Colonic mucosa (tissue), 4 donors: ENCODE results near the gene PHKG2. TPM values are rescaled to one million over a fixed set of nuclear protein-coding genes. Genes with fewer than 3 reads are reported as not detected.
A peak's percentile ranks its signal among the peaks of the same experiment; 100 is the strongest.

Experiments
- DNase-seq: peaks from one replicate; pipeline ENCODE4 v3.0.0-alpha.2; 2020
- H3K27ac ChIP-seq: fragments of 200-600 bp; one replicate; pipeline ENCODE4 v1.8.0; 2021
- H3K27me3 ChIP-seq: fragments of 200-600 bp; one replicate; pipeline ENCODE4 v1.8.0; 2021
- H3K36me3 ChIP-seq: fragments of 200-600 bp; one replicate; pipeline ENCODE4 v1.8.0; 2021
- H3K4me1 ChIP-seq: fragments of 200-600 bp; one replicate; pipeline ENCODE4 v1.8.0; 2021; ENCODE audit warnings: mild to moderate bottlenecking
- H3K4me3 ChIP-seq: fragments of 200-600 bp; one replicate; pipeline ENCODE4 v1.8.0; 2021
- H3K9ac ChIP-seq, 2 donors: one replicate each; pipeline ENCODE4 v1.7.0; 2013; ENCODE audit warnings: control low read depth in 2 of 2, low read depth in 2 of 2, low read length in 2 of 2
- H3K9me3 ChIP-seq: fragments of 200-600 bp; one replicate; pipeline ENCODE4 v1.8.0; 2021
- CTCF ChIP-seq: fragments of 200-600 bp; IDR thresholded peaks from one replicate; pipeline ENCODE4 v1.8.0; 2022; ENCODE audit warnings: antibody characterized with exemption, mild to moderate bottlenecking
- intact Hi-C: fragments of 100-400 bp; cut with DNase I; formaldehyde crosslinking; loops from one replicate; pipeline ENCODE4 v1.14.1; 2022
- total RNA-seq, 2 donors: library from RNA; stranded (reverse); fragmentation: NEBNext Ultra II Directional in 1 of 2; extraction: Animal tissue kit (Norgen Biotek cat#: 25700) in 1 of 2; gene quantifications; one replicate each; pipeline ENCODE4 v1.2.1, GENCODE V29; 2021
- donor health status: healthy.
- donor health status: DM: no; HTN: no; CAD: no.
- donor health status: DM: no; HTN: no; CAD: no.

PHKG2 gene
- total RNA-seq, 2 donors from 2014 or later, result 33.6 to 47.8 TPM

DNA sequence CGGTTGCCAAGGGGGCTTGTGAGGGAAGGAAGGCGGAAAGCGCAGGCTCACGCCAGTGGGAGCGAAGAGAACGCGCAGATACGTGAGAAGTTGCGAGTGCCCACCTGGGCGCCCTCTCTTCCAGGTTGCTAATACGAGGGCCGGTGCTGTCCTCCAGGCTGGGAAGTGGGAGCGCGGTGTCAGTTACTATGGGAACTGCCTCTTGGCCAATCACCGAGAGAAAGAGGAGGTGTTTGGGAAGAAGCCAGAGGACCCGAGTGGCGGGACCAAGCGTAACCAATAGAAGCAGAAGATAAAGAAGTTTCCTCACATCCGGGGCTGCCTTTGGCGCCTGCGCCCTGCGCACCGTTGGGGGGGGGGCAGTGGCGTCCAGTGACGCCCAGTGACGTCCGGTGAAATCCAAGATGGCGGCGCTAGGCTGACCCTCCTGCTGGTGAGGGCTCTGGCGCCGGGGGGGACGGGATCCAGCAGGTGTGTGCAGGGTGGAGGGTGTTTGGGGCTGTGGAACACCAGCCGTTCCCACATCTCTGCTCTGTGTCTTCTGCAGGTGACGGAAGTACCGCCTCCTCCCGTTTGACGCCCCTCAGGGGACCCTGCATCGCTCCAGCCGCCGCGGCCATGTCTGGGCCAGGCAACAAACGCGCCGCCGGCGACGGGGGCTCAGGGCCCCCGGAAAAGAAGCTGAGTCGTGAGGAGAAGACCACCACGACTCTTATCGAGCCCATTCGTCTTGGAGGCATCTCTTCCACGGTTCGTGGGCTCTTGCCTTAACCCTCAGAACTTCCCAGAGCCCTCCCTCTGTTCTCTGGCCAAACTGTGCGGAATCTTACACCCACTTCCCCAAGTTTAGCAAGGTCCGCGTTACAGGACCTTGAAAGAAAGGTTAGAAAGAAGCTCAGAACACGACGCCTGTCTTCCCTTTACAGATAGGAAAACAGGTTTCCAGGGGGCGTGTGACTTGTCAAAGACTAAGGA lies 14.0 kb downstream of the PHKG2 start, which contains the start of the genes CFAP119 and RNF40:
TSS of gene CFAP119 (minus strand) at position 135 of the 975 bp plus-strand sequence. CDS start 314 bp downstream, outside the sequence.
TSS of gene RNF40 (plus strand) at position 395 of the 975 bp plus-strand sequence. CDS start at position 619, 224 bp downstream.
- H3K36me3 ChIP-seq, result peaks cover 28% of the 10 kb centered on the region
- no peak for TF ChIP-seq CTCF
- peak within 1 kb of the TSS; percentile 75 for H3K4me3 ChIP-seq
- intact Hi-C loops, result no loop called here
- no peaks in the 10 kb centered on the region for H3K27me3 ChIP-seq
- H3K9me3 ChIP-seq, result no peaks in the 10 kb centered on the region
- peak within 1 kb of the TSS; percentile 81 for H3K27ac ChIP-seq
- peak within 1 kb of the TSS; percentile 91 to 92 for H3K9ac ChIP-seq
- DNase-seq, result peak; percentile 97
- H3K4me1 ChIP-seq, result peaks cover 12% of the 10 kb centered on the region

DNA sequence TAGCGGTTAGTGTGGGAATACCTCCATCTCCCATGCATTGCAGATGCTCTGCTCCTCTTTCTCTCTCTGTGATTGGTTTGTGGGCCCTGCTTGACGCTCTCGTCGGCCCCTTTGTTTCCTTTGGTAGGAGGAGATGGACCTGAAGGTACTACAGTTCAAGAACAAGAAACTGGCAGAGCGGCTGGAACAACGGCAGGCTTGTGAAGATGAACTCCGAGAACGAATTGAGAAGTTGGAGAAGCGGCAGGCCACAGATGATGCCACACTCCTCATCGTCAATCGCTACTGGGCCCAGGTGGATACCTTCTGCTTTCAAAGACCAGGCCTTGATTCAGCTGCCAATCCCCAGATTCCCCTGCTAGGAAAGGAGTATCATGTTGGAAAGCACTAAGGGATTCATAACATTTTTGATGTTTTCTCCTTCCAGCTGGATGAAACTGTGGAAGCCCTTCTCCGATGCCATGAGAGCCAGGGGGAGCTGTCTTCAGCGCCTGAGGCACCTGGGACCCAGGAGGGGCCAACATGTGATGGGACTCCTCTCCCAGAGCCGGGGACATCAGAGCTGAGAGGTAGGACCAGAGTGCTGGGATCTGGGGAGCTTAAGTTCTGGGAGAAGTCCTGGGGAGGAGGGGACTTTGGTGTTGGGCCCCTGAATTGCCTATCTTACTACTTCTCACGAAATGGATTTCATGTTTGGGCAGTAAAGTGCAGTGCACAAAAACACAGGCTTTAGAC lies 14.9 kb downstream of the PHKG2 start:
- Histone ChIP-seq H3K9me3 (no peaks in the 10 kb centered on the region), H3K4me3 (peak overlapping the region; percentile 75), H3K27ac (peak overlapping the region; percentile 81), H3K27me3 (no peaks in the 10 kb centered on the region), H3K4me1 (peaks cover 12% of the 10 kb centered on the region), H3K36me3 (peaks cover 34% of the 10 kb centered on the region), H3K9ac (peak overlapping the region; percentile 91 to 92)
- DNase-seq, result no peak
- intact Hi-C loops, result no loop called here
- TF ChIP-seq CTCF, result no peak

- peaks cover 41% of the 10 kb centered on the region for H3K36me3 ChIP-seq
- TF ChIP-seq CTCF, result no peak
- no peak overlapping the region for H3K9ac ChIP-seq
- no peaks in the 10 kb centered on the region for H3K27me3 ChIP-seq
- intact Hi-C loops, result no loop called here
- no peak for DNase-seq
- H3K9me3 ChIP-seq, result no peaks in the 10 kb centered on the region
- no peak overlapping the region for H3K27ac ChIP-seq
- H3K4me1 ChIP-seq, result peaks cover 12% of the 10 kb centered on the region
- no peak overlapping the region for H3K4me3 ChIP-seq
Observed at GRCh38 chr16:30764086-30764485, 15.9 kb downstream of the PHKG2 start.

DNA sequence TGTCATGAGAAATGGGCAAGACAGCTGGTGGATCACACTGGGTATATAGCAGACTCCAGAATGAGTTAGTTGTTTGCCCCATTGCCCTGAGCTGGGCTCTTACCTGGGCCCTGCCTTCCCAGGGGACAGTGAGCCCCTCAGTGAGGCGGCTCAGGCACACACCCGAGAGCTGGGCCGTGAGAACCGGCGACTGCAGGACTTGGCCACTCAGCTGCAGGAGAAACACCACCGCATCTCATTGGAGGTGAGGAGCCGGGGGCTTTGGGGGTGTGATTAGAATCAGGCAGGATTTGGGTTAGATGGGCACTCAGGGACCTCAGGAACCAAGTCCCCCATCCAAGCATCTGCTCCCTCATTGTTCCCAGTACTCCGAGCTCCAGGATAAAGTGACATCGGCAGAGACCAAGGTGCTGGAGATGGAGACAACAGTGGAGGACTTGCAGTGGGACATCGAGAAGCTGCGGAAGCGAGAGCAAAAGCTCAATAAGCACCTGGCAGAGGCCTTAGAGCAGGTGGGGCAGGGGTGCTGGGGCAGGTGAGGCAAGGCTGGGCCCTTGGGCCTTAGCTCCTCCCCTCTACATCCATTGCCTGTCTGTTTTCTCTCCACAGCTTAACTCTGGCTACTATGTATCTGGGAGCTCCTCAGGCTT lies 16.7 kb downstream of the PHKG2 start:
- no peak for DNase-seq
- Histone ChIP-seq H3K9me3 (no peaks in the 10 kb centered on the region), H3K4me1 (peaks cover 12% of the 10 kb centered on the region), H3K4me3 (no peak overlapping the region), H3K36me3 (peaks cover 46% of the 10 kb centered on the region), H3K27me3 (no peaks in the 10 kb centered on the region), H3K27ac (no peak overlapping the region), H3K9ac (no peak overlapping the region)
- no peak for TF ChIP-seq CTCF
- intact Hi-C loops, result no loop called here
